Neural cell (in vitro differentiated cells): ENCODE measurements around the gene MRTFA.

Experiments used
- CTCF ChIP-seq: fragments of 450-650 bp; IDR thresholded peaks from 2 replicates; pipeline ENCODE4 v1.5.1; 2014; ENCODE audit warnings: antibody characterized with exemption, mild to moderate bottlenecking, moderate library complexity; ENCODE audit not compliant: poor library complexity, severe bottlenecking
- EP300 ChIP-seq: fragments of 450-650 bp; conservative IDR thresholded peaks from 2 replicates; pipeline ENCODE4 v1.6.1; 2014; ENCODE audit warnings: antibody characterized with exemption, mild to moderate bottlenecking, moderate library complexity; ENCODE audit not compliant: poor library complexity, severe bottlenecking
- EZH2 ChIP-seq: fragments of 200-600, 300-800 bp; shearing (Covaris generic), sonication (generic); IDR thresholded peaks from 2 replicates; pipeline ENCODE4 v1.6.1; 2014; ENCODE audit warnings: antibody characterized with exemption, low read length, borderline replicate concordance, mild to moderate bottlenecking; ENCODE audit not compliant: insufficient read depth, poor library complexity, severe bottlenecking
- MXI1 ChIP-seq: fragments of 450-650 bp; conservative IDR thresholded peaks from 2 replicates; pipeline ENCODE4 v1.6.1; 2014; ENCODE audit warnings: antibody characterized with exemption, mild to moderate bottlenecking; ENCODE audit not compliant: poor library complexity, severe bottlenecking
- POLR2AphosphoS5 ChIP-seq: IDR thresholded peaks from 2 replicates; pipeline ENCODE4 v1.6.1; 2012
- RAD21 ChIP-seq: fragments of 450-650 bp; conservative IDR thresholded peaks from 2 replicates; pipeline ENCODE4 v1.6.1; 2014; ENCODE audit warnings: antibody characterized with exemption, mild to moderate bottlenecking, moderate library complexity
- REST ChIP-seq: IDR thresholded peaks from 2 replicates; pipeline ENCODE4 v1.6.1; 2012; ENCODE audit warnings: borderline replicate concordance
- SMC3 ChIP-seq: fragments of 450-650 bp; conservative IDR thresholded peaks from 2 replicates; pipeline ENCODE4 v1.6.1; 2014; ENCODE audit warnings: antibody characterized with exemption, mild to moderate bottlenecking, moderate library complexity; ENCODE audit not compliant: poor library complexity
- TAF1 ChIP-seq: IDR thresholded peaks from 2 replicates; pipeline ENCODE4 v1.6.1; 2012; ENCODE audit warnings: low read depth

GRCh38 chr22:40553014-40553554, 83.4 kb downstream of the MRTFA start:
- TF ChIP-seq CTCF (no peak), POLR2AphosphoS5 (no peak), EZH2 (no peak), MXI1 (no peak), RAD21 (no peak), REST (no peak), EP300 (no peak), SMC3 (no peak), TAF1 (no peak)
